Anterior cingulate cortex (tissue), 58 donors: ENCODE results near the gene CDC42EP5.
A peak's percentile ranks its signal among the peaks of the same experiment; 100 is the strongest.

ENCODE experiments used
- DNase-seq, 58 donors: peaks; one replicate each; lab custom pipeline; 2025; lab: John Stamatoyannopoulos, UW

CDC42EP5 gene

DNA sequence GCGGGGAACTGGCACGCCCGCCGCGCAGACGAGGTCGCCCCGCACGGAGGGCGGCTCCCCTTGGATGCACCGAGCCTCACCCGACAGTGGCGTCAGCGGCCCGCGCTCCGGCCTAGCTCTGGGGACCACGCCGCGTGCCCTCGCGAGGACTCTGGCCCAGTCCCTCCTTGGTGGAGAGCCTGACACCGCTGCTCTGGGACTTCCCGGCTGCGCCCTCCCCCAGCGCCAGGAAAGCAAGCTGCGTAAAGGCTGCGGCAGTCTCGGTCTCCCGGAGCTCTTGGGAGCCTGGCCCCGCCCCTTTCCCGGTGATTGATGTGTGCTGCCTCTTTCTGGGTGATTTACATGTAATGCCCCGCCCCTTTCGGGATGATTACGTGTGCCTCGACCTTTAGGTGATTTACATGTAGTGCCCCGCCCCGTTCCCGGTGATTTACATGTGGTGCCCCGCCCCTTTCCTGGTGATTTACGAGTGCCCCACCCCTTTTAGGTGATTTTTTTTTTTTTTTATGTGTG, 9.5 kb downstream of the CDC42EP5 start, which contains the start of gene LENG9:
Gene LENG9, minus strand, starts transcription at position 248 of the 513 bp plus-strand sequence. CDS start 252 bp downstream, outside the sequence.
- DNase-seq: peak in 55 of 58 donors; percentile 43 to 99 (median 88)

- DNase-seq: peak in 41 of 58 donors; percentile 9 to 70 (median 43)
Observed at GRCh38 chr19:54462655-54463530, 10.2 kb downstream of the CDC42EP5 start.

GRCh38 chr19:54462047-54462654, 10.9 kb downstream of the CDC42EP5 start:
- DNase-seq: no peak

GRCh38 chr19:54461613-54462012, 11.5 kb downstream of the CDC42EP5 start:
- no peak for DNase-seq

GRCh38 chr19:54461210-54461609, 11.9 kb downstream of the CDC42EP5 start:
- no peak for DNase-seq

DNA sequence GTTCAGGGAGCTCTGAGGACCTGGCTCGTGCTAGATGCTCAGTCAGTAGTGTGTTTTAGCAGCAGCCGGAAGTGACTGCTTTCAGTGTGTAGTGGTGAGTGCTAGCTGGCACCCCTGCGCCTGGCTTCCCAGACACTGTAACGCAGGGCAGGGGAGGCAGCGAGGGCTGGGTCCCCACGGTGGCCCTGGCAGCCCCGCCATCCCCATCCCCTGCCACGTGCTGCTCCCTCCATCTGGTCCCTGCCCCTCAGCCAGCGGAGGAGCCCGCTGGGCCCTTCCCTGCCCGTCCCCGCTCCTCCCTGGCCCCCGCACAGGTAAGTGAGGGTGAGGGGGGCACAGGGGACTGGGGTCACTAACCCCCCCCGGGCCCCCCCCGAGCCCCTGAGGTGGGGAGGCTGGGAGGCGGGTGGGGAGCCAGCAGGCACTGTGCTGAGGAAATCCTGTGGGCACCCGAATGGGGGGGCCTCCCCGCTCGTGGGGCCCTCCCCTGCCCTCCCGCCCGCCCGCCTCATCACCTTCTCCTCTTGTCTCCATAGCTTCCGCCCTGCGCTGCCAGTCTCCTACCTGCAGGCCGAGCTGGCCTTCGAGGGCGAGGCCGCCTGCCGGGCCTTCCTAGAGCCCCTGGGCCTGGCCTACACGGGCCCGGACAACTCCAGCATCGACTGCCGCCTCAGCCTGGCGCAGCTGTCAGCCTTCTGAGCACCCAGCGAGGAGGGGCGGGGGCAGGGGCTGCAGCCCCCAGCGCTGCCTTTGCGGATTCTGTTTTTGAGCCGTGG, 12.7 kb downstream of the CDC42EP5 start:
- no peak for DNase-seq

DNA sequence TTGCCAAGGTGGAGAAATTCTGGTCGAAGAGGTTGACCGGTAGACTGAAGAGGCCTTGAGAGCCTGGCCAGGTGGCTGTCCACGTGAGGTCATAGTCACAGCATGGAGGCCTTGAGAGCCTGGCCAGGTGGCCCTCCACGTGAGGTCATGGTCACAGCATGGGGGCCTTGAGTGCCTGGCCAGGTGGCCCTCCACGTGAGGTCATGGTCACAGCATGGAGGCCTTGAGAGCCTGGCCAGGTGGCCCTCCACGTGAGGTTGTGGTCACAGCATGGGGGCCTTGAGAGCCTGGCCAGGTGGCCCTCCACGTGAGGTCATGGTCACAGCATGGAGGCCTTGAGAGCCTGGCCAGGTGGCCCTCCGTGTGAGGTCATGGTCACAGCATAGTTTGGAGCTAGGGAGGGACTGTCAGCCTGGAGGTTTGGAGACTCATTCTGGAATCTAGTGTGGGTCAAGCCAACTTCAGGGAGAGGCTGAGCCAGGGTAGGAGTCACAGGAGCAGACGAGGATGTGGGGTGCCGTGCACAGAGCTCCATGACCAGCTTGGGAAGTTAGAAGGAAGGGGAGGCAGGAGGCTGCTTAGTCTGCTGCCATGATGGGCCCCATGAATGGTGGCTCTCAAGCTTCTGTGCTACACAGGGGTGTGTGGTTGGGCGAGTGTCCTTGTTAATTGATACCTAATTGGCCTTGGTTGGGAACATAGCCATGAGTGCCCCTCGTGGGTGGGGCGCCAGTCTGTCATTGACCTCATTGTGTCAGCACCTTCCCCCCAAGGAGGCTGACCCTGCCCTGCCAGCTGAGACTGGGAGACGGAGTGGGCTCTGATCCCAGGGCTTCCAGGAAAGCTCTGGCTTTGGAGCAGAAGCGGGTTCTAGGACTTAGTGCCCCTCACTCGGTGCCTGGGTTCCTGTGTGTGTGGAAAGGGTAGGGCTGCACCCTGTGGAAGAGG, 13.5 kb downstream of the CDC42EP5 start:
- DNase-seq: peak in 2 of 58 donors; percentile 7 to 54

- DNase-seq: no peak
Observed at GRCh38 chr19:54458648-54459281, 14.3 kb downstream of the CDC42EP5 start.

DNA sequence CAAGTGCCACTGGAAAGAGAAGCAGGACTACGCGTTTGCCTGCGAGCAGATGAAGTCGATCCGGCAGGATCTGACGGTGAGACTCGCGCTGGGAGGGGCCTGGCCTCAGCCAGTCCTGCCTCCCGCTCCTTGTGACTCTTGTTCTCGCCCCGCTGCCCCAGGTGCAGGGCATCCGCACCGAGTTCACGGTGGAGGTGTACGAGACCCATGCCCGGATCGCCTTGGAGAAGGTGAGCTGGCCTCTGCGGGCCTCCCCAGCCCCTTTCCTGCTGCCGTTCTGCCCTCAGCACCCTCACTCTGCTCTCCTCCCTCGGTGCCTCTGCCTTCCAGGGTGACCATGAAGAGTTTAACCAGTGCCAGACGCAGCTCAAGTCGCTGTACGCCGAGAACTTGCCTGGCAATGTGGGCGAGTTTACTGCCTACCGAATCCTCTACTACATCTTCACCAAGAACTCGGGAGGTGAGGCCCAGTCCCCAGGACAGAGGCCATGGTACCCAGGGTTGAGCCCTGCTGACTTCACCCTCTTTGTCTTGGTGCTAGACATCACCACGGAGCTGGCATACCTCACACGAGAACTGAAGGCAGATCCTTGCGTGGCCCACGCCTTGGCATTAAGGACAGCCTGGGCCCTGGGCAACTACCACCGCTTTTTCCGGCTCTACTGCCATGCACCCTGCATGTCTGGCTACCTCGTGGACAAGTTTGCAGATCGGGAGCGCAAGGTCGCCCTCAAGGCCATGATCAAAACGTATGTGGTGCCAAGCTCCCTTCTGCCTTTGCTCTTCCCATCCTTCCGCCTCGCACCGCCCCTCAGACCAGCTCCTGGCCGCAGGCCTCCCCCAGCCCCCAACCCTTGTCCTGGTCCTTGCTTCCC, 15.1 kb downstream of the CDC42EP5 start:
- no peak for DNase-seq

GRCh38 chr19:54456423-54457373, 16.4 kb downstream of the CDC42EP5 start:
- no peak for DNase-seq

DNA sequence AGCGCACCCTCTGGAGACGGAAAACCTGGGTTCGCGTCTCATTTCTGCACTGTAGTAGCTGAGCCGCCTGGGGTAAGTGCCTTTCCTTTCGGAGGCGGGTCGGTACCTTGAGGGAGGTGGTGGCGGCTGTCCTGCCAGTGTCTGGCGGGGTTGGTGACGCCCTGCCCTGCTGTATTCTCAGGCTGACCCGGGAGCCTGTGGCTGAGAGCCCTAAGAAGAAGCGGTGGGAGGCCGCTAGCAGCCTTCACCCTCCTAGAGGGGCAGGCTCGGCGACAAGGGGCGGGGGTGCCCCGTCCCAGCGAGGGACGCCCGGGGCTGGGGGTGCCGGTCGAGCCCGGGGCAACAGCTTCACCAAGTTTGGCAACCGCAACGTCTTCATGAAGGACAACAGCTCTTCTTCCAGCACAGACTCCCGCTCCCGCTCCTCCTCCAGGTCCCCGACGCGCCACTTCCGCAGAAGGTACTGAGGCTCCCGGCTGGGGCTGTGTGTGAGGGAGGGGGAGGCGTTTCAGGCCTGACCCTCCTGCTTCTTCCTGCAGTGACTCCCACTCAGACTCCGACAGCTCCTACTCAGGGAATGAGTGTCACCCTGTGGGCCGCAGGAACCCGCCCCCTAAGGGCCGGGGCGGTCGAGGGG, 17.2 kb downstream of the CDC42EP5 start:
- no peak for DNase-seq

DNA sequence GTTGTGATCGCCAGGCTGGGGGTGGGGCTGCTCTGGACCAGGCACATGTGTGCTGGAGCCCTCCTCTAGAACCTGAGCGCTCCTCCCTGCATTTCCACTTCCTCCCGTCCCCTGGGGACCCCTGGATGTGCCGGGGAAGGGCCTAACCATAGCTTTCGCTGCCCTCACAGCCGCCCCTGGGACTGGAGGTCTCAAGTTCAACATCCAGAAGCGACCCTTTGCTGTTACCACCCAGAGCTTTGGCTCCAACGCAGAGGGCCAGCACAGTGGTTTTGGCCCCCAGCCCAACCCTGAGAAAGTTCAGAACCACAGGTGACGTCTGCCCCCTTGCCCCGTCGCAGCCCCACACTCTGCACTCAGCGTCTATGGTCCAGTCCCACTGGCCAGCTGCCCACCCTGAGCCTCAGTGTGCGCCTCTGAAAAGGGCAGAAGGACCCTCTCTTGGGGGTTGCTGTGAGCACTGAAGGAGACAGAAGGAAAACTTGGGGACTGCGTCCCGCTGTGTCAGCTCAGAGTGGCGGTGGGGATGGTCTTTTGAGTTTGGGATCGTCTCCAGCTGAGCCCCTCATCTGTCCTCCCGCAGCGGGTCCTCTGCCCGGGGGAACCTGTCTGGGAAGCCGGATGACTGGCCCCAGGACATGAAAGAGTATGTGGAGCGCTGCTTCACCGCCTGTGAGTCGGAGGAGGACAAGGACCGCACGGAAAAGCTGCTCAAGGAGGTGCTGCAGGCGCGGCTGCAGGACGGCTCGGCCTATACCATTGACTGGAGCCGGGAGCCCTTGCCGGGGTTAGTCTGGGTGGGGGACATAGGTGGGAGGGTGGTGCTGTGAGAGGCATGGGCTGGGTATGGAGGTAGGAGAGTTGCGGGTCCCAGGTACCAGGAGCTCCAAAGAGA, 18.1 kb downstream of the CDC42EP5 start:
- DNase-seq: no peak

GRCh38 chr19:54453921-54454780, 18.9 kb downstream of the CDC42EP5 start:
- peak in 2 of 58 donors; percentile 9 to 17 for DNase-seq

DNA sequence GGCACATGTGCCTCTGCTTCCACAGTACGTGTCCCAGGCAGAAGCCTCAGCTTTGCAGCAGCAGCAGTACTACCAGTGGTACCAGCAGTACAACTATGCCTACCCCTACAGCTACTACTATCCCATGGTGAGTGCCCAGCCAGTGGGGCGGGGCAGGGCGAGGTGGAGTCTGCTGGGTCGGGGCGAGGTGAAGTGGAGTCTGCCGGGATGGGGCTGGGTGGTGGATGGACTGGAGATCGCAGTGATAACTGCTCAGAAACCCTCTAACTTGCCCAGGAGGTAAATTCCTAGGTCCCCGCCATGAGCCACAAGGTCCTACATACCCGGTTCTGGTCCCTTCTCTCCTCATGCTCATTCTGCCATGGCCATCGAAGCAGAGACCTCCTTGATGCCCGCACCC, 20.5 kb downstream of the CDC42EP5 start:
- no peak for DNase-seq
